ENCODE results near the gene CELF1.

- peak in 1 of 4 donors; percentile 25 for TF ChIP-seq CTCF (IDR thresholded peaks at IDR 0.05)
- TF ChIP-seq POLR2A (IDR thresholded peaks at IDR 0.05): peak; percentile 12
Measured at GRCh38 chr11:47498584-47499152, 54.3 kb downstream of the CELF1 start.
